GM18870 (cell line): ENCODE data around the gene NELFB.
"Not testable (repeated sequence)": the region's sequence is repeated elsewhere in the genome, so short reads cannot be mapped to it uniquely, and the experiment has no call there.

Experiments
- ATAC-seq: cut with Tn5 transposase; IDR thresholded peaks from one replicate; pipeline ENCODE4 v1.9.1; 2021; ENCODE audit warnings: moderate library complexity; ENCODE audit not compliant: unreplicated experiment

Gene NELFB

DNA sequence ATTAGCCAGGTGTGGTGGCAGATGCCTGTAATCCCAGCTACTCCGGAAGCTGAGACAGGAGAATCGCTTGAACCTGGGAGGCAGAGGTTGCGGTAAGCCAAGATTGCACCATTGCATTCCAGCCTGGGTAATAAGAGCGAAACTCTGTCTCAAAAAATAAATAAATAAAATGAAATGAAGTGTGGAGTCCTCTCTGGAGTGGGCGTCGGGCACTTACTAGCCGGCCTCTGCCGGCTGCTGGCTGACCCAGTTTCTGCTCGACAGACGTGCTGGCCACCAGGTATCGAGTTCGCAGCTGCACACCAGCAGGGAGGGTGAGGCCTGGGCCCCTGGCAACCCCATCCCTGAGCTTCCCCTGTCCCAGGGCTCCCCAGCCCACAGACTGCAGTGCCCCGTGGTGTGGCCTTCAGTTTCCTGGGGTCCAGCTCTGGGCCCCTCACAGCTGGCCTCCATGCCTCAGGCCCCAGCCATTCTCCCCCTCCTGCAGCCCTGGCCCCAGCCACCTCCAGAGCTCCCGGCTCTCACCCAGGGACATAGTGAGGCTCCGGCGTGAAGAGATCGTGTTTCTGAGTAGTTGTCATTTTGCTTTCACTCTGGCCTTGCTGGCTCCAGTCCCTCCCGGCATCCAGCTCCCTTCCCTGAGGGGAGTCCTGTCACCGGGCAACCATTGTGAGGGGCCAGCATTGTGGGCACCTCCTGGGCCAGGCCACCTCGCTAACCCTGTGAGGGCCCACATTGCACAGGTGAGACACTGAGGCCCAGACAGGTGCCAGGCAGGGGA is 7.8 kb upstream of the NELFB start:
- no peak for ATAC-seq

DNA sequence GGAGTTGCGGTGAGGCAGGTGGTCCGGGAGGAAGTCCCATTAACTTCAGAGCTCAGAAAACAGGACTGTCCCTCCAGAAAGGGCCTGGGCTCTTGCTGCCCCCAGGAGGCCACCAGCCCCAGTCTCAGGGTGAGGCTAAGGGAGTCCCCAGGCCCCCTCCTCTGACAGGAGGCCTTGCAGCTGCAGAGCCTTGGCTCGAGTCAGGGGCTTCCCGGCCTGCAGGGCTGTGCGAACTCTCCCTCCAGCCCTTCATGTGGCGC is 7.3 kb upstream of the NELFB start:
- ATAC-seq, result no peak

DNA sequence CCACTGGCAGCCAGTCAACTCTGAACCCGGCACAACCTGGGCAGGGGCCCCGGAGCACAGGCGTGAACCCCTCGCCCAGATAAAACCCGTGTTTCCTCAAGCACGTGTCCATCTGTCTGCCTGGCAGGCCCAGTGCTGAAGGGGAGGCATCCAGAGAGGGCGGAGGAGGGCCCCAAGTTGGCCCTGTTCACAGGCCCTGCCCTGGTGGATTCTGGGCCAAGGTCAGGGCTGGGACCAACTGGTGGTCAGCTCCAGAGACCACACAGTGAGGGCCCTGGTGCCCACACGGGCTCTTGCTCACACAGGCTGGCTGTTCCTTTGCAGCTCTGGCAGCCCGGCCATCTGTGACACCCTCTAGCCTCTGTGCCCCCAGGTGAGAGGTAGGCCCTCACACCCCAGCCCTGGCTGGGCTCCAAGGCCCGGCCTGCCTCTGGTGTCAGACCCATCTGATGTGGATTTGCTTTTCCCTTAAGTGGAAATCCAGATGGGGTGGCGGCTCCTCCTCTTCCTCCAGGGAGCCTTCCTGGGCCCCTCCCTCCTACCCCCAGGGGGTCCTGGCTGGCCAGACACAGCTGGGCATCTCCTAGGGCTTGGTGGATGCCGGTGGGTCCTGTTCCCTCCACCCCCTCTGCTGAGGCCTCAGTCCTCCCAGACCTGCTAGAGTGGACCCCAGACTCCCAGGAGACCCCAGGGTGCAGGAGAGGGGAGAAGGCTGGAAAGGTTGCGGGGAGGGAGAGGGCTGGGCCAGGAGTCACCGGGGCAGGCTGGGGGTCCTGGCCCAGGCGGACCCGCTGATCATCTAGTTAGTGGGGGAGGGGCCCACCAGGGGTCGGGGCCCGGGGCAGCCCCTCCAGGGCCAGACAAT is 4.6 kb upstream of the NELFB start:
- ATAC-seq, result no peak

DNA sequence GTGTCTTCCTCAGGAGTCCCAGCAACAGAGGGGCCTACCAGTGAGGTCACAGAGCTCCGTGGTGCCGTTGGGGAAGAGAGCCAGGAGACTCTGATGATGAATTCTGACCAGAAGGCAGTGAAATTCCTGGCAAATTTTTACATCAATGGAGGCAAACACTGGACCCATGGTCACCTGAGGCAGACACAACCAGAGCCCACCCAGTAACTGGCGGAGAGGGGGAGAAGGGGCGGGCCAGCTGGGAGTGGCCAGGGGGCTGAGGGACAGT is 4.0 kb upstream of the NELFB start, which contains the start of gene STPG3:
Gene STPG3, plus strand, starts transcription at position 93 of the 268 bp plus-strand sequence. Its CDS starts 1 bp downstream, at position 94.
- ATAC-seq, result no peak

DNA sequence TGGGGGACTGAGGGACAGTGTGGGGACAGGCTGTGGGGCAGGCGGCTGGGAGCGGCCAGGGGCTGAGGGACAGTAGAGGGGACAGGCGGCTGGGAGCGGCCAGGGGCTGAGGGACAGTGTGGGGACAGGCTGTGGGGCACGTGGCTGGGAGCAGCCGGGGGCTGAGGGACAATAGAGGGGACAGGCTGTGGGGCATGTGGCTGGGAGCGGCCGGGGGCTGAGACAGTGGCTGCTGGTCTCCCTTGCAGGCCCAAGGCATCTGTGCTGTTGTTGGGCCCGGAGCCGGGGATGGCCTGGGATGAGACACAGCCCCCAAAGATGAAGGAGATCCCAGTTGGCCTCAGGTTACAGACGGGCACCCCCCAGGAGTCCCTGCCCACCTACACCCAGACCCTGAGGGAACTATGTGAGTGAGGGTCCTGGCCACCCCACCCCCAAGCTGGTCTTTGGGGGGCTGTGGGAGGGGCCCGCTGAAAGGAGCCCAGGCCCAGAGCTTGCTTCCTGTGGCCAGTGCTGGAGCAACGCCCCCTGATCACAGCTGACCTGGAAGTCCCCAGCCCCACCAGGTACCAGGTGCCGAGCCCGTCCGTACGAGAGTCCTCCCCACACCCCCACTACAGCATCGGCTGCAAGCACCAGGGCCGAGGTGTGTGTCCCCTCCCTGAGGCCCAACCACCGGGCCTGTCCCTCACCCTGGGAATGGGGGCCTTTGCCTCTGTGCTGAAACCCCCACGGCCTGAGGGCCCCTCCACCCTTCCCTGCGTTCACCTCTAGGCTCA is 3.4 kb upstream of the NELFB start:
- ATAC-seq, result no peak

DNA sequence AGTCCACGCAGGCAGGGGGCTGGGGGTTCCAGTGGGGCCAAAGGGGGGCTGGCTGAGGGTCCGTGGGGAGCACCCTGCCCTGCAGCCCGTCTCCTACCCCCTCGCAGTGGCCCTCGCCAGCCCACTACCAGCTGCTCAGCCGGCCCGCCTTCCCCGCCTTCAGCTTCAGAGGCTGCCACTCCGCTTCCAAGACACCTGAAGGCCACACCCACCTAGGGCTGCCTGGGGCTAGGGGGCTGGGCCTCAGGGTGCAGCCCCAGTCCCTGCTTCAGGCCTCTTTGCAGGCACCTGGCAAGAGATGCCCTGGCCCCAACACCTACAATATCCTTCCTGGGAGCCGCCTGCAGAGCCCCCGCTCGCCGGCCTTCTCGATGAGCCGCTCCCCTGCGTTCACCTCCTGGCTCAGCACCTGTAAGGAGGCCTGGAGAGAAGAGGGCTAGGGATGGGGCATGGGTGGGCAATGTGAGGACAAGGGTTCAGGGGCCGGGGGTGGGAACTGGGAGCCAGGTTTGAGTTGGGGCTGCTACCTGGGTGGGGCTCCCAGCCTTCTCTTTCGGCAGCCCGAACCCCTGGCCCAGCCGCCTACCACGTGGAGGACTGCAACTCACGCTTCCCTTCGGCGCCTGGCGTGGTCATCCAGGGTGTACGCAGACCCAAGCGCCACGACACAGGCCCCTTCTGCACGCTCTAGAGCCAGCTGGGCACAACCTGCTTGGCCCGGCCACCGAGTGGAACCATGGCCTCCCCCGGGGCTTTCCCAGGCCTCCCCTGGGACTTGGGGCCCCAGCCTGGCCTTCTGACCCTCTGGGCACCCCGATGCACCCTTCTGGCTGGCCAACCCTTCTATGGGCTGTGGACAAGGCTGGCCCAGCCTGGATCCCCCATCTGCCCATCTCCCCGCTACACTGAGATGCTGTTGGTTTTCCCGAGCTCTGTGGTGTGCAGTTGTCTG is 2.3 kb upstream of the NELFB start:
- ATAC-seq, result no peak

DNA sequence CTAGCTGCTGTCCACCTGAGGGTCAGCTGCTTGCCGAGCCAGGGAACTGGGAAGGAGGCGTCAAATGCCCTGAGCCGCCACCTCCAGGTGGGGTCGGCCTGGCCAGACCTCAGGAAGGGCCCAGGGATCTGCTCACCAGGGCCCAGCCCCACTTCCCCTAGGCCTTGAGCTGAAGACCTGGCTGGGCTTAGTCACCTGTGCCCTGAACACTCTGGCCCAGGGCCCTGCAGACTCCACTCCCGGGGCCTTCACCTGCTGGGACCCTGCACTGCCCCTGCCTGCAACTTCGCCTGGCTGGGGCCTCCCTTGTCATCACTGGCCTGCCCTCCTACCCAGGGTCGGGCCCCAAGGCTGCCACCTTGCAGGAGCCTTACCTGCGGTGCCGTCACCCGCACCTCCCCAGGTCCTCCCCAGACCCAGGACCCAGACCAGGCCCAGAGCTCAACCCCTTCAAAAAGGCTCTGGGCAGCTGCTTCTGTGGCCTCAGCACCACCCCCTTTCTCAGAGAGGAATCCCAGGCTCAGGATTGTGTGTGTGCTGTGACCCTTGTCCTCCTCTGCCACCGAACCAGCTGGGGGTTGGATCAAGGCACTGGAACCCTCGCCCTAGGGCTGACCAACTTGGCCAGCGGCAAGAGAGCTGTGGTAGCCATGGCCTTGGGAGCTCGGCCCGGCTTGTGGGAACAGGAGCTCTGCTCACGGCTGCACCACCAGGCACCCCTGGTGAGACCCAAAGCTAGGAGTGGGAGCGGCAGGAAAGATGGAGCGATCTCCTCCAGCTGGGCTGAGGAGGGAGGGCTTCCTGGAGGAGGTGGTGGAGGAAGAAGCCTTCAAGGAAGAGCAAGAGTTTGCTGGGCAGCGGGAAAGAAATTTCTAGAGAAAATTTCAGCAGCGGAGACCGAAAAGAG is 1.2 kb upstream of the NELFB start:
- ATAC-seq, result no peak

DNA sequence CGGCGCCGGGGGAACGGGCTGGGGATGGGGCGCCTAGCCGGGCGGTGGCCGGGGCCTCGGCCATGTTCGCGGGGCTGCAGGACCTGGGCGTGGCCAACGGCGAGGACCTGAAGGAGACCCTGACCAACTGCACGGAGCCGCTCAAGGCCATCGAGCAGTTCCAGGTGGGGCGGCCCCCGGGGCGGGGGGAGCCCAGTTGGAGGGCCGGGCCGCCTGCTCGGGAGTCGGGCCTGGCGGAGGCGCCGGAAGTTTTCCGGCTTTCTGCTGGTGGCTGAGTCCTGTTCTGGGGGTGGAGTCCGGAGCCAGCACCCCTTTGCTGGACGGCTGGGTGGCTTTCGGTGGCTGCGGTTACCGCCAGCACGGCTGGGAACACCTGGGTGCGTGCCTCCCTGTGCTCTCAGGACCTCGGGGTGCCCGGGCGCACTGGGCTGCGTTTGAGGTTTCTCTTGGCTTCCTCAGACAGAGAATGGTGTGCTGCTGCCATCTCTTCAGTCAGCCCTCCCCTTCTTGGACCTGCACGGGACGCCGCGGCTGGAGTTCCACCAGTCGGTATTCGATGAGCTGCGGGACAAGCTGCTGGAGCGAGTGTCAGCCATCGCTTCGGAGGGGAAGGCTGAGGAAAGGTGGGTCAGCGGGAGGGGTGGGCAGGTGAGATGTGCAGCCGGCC is 454 bp downstream of the NELFB start:
- ATAC-seq, result peak; percentile 9

DNA sequence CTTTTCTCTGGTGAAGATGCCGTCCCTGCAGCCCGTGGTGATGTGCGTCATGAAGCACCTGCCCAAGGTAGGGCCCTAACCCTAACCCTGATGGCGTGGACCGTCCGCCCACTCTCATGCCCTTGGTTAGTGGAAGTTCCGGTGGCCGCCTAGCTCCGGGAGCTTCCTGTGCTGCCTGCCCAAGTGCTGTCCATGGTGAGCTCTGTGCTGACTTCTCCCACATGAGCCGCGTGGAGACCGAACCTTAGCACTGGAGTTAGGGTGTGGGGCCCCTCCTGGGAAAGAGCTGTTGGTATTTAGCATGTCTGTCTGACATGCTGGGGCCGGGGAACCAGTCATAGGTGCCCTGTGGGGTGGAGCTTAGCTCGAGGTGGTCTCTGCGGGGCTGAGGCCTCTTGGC is 1.2 kb downstream of the NELFB start:
- no peak for ATAC-seq

DNA sequence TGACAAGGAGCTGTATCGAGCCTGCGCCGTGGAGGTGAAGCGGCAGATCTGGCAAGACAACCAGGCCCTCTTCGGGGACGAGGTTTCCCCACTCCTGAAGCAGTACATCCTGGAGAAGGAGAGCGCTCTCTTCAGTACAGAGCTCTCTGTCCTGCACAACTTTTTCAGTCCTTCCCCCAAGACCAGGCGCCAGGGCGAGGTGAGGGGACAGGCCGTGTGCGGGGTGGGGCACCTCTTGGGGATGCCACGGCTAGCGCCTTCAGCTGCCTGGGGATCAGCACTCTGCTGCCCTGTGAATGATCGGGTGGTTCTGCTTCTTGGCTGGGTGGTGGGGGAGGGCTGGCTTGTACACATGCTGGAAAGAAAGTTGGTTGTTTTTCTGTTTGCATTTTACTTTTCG is 1.7 kb downstream of the NELFB start:
- ATAC-seq, result no peak

DNA sequence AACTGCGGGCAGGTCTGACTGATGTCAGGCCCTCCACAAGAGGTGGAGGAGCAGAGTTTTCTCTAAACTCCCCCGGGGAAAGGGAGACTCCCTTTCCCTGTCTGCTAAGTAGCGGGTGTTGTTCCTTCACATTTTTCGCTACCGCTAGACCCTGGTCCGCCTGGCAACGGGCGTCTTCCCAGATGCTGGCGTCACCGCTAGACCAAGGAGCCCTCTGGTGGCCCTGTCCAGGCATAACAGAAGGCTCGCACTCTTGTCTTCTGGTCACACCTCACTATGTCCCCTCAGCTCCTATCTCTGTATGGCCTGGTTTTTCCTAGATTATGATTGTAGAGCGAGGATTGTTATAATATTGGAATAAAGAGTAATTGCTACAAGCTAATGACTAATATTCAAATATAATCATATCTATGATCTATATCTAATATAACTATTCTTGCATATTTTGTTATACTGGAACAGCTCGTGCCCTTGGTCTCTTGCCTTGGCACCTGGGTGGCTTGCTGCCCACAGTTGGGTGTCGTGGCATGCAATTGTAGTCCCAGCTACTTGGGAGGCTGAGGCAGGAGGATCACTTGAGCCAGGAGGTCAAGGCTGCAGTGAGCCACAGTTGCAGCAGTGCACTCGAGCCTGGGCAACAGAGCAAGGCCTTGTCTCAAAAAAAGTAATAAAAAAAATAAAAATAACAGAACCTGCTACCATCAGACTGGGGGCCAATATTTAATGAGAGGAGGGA is 7.2 kb downstream of the NELFB start:
- ATAC-seq, result not testable (repeated sequence)

DNA sequence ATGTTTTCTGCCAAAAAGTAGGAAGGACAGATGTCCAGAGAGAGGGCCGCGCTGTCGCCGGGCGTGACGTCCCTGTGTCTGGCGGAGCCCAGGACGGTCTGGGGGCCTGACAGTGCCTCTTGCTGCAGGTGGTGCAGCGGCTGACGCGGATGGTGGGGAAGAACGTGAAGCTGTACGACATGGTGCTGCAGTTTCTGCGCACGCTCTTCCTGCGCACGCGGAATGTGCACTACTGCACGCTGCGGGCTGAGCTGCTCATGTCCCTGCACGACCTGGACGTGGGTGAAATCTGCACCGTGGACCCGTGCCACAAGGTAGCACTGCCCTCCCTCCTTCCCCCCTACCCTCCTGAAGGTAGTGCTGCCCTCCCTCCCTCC is 7.8 kb downstream of the NELFB start:
- ATAC-seq, result no peak

DNA sequence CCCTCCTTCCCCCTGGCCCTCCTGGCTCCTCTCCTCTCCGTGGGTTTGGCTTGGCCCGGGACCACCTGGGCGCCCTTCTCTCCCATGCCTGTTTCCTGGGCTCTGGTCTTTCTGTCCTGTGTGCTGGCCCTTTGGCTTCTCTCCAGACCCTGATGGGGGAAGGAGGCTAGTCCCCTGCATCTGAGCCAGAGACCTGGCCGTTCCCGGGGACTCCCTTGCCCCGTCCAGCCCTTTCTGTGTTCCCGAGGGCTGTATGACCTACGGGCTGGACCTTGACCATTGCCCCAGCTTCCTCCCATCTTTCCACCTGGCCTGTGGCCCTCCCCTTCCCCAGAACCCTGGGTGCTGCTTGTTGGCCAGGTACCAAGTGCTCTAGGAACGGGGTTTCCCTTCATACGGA is 8.4 kb downstream of the NELFB start:
- no peak for ATAC-seq

DNA sequence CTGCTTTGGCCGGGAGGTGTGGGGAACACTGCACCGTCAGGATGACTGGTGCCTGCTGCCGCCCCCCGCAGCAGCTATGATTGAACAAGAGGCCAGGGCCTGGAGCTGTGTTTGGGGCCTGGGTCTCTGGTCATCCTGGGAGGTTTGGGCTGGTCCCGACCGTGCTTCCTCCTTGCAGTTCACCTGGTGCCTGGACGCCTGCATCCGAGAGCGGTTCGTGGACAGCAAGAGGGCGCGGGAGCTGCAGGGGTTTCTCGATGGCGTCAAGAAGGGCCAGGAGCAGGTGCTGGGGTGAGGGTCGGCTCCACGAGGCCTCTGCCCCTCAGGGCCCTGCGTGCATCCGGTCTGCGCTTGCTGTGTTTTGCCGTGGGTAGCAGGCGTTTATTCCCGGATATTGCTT is 8.9 kb downstream of the NELFB start:
- no peak for ATAC-seq

DNA sequence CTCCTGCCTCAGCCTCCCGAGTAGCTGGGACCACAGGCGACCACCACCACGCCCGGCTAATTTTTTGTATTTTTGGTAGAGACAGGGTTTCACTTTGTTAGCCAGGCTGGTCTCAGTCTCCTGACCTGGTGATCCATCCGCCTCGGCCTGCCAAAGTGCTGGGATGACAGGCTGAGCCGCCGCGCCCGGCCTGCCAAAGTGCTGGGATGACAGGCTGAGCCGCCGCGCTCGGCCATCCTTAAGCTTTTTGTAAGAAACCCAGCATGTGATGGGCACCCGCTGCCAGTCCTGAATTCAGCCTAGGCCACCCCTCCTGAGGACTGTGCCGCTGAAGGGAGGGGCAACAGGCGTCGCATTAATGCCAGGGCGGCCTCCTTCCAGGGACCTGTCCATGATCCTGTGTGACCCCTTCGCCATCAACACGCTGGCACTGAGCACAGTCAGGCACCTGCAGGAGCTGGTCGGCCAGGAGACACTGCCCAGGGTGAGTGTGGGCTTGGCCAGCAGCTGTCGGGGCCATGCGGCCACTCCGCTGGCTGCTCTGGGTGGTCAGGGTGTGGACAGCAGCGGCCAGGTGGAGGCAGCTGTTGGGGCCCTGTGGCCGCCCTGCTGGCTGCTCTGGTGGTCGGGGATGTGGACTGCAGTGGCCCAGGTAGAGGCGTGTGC is 10.5 kb downstream of the NELFB start:
- ATAC-seq, result no peak

DNA sequence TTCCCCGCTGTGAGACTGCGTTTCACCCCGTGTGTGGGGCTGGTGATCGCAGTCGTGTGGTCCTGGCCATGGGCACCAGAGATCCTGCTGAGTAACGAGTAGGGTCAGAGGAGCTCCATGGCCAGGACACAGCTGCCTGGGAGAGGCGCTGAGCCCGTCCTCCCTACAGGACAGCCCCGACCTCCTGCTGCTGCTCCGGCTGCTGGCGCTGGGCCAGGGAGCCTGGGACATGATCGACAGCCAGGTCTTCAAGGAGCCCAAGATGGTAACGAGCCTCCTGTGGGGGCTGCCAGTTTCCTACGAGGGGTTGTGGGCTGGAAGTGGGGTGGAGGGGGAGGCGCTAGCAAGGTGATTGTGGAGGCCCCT is 11.0 kb downstream of the NELFB start:
- ATAC-seq, result no peak

DNA sequence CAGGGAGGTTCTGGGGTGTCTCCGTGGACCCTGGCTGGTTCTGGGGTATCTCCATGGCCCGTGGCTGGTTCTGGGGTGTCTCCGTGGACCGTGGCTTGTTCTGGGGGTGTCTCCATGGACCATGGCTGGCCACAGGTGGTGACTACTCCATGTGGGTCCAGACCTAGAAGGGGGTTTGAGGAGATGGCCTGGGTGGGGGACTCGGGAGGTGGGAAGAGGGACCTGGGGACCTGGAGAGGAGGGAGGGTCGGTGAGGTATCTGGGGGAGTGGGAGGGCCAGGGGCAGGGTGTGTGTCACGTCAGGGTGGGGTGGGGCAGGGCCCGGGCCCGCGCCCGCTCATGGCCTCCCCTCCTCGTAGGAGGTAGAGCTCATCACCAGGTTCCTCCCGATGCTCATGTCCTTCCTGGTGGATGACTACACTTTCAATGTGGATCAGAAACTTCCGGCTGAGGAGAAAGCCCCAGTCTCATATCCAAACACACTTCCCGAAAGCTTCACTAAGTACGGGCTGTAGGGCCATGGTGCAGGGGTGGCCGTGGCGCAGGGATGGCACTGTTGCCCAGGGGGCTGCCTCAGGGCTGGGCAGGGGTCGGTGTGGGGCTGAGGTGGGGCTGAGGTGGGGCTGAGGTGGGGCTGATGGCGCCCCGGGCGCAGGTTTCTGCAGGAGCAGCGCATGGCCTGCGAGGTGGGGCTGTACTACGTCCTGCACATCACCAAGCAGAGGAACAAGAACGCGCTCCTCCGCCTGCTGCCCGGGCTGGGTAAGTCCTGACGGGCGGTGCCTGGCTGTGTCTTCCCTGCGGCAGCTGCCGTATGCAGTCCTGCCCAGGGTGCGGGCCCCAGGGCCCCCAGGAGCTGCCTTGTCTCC is 11.7 kb downstream of the NELFB start:
- no peak for ATAC-seq
